GM23338 (cell line): Measurements from ENCODE around the gene SNN. TPM values are rescaled to one million over a fixed set of nuclear protein-coding genes. Genes with fewer than 3 reads are reported as not detected.
A peak's percentile ranks its signal among the peaks of the same experiment; 100 is the strongest.

ENCODE experiments used
- ATAC-seq: fragments of 200-7000 bp; cut with Tn5 transposase; 3 replicates; pipeline ENCODE4 v1.9.1; 2020
- DNase-seq: peaks from one replicate; pipeline ENCODE4 v3.0.0-alpha.2; 2015; ENCODE audit warnings: low spot score
- H2AFZ ChIP-seq: fragments of 200-600 bp; sonication (generic); 2 replicates; pipeline ENCODE4 v1.8.0; 2016; ENCODE audit warnings: antibody characterized with exemption, mild to moderate bottlenecking, moderate library complexity
- H3F3A ChIP-seq: fragments of 200-600 bp; sonication (generic); replicated peaks from 2 replicates; pipeline ENCODE4 v1.8.0; 2017; ENCODE audit warnings: antibody characterized with exemption, mixed run types, low read depth
- H3K27ac ChIP-seq: fragments of 200-600 bp; sonication (generic); 2 replicates; pipeline ENCODE4 v1.6.1; 2016; ENCODE audit warnings: low read depth
- H3K27me3 ChIP-seq: fragments of 200-600 bp; sonication (generic); 2 replicates; pipeline ENCODE4 v1.8.0; 2016; ENCODE audit warnings: mild to moderate bottlenecking, mixed run types, moderate library complexity; ENCODE audit not compliant: insufficient read depth
- H3K36me3 ChIP-seq: fragments of 200-600 bp; sonication (generic); 2 replicates; pipeline ENCODE4 v1.8.0; 2016; ENCODE audit warnings: mild to moderate bottlenecking; ENCODE audit not compliant: insufficient read depth
- H3K4me1 ChIP-seq: fragments of 200-600 bp; sonication (generic); 2 replicates; pipeline ENCODE4 v1.8.0; 2016; ENCODE audit warnings: mild to moderate bottlenecking, moderate library complexity; ENCODE audit not compliant: insufficient read depth
- H3K4me2 ChIP-seq: fragments of 200-600 bp; sonication (generic); 2 replicates; pipeline ENCODE4 v1.7.1; 2017; ENCODE audit warnings: mixed run types
- H3K4me3 ChIP-seq: fragments of 200-600 bp; sonication (generic); 2 replicates; pipeline ENCODE4 v1.6.1; 2016; ENCODE audit warnings: mixed run types
- H3K79me2 ChIP-seq: fragments of 200-600 bp; sonication (generic); replicated peaks from 2 replicates; pipeline ENCODE4 v1.8.0; 2017; ENCODE audit warnings: mild to moderate bottlenecking; ENCODE audit not compliant: insufficient read depth
- H3K9me2 ChIP-seq: fragments of 200-600 bp; sonication (generic); 2 replicates; pipeline ENCODE4 v1.8.0; 2017; ENCODE audit not compliant: insufficient read depth
- H4K20me1 ChIP-seq: fragments of 200-600 bp; sonication (generic); replicated peaks from 2 replicates; pipeline ENCODE4 v1.8.0; 2017; ENCODE audit warnings: mild to moderate bottlenecking; ENCODE audit not compliant: insufficient read depth
- H3K27ac Mint-ChIP-seq: 2 replicates; pipeline ENCODE4 v1.8.0; 2020; ENCODE audit warnings: inconsistent platforms, mild to moderate bottlenecking, moderate library complexity, mixed read lengths
- H3K27me3 Mint-ChIP-seq: 3 replicates; pipeline ENCODE4 v1.8.0; 2022; ENCODE audit warnings: low read depth, mild to moderate bottlenecking, moderate library complexity, mixed read lengths, inconsistent platforms; ENCODE audit not compliant: insufficient read depth, poor library complexity
- H3K36me3 Mint-ChIP-seq: 3 replicates; pipeline ENCODE4 v1.8.0; 2021; ENCODE audit warnings: low read depth, mild to moderate bottlenecking, inconsistent platforms, moderate library complexity, mixed read lengths
- H3K4me1 Mint-ChIP-seq: 3 replicates; pipeline ENCODE4 v1.8.0; 2020; ENCODE audit warnings: mild to moderate bottlenecking, inconsistent platforms, mixed read lengths
- H3K4me3 Mint-ChIP-seq: 3 replicates; pipeline ENCODE4 v1.8.0; 2021; ENCODE audit warnings: moderate library complexity, mild to moderate bottlenecking, inconsistent platforms, mixed read lengths
- H3K9me3 Mint-ChIP-seq: 3 replicates; pipeline ENCODE4 v1.8.0; 2020; ENCODE audit warnings: moderate library complexity, mild to moderate bottlenecking, inconsistent platforms, mixed read lengths
- EZH2 ChIP-seq: fragments of 200-600 bp; sonication (generic); IDR thresholded peaks from one replicate; pipeline ENCODE4 v1.8.0; 2017; ENCODE audit warnings: antibody characterized with exemption, mild to moderate bottlenecking, low read depth; ENCODE audit not compliant: unreplicated experiment
- EZH2phosphoT487 ChIP-seq: fragments of 200-600 bp; sonication (generic); IDR thresholded peaks from one replicate; pipeline ENCODE4 v1.8.1; 2018; ENCODE audit warnings: antibody characterized with exemption; ENCODE audit not compliant: unreplicated experiment
- NANOG ChIP-seq: IDR thresholded peaks from 2 replicates; pipeline ENCODE4 v1.6.1; 2016; ENCODE audit warnings: antibody characterized with exemption, borderline replicate concordance
- POLR2AphosphoS5 ChIP-seq: IDR thresholded peaks from 2 replicates; pipeline ENCODE4 v1.6.1; 2016; ENCODE audit warnings: antibody characterized with exemption, low read depth
- REST ChIP-seq: IDR thresholded peaks from one replicate; pipeline ENCODE4 v1.6.1; 2018; ENCODE audit warnings: antibody characterized with exemption; ENCODE audit not compliant: unreplicated experiment
- STAT1 ChIP-seq: IDR thresholded peaks from one replicate; pipeline ENCODE4 v1.6.1; 2016; ENCODE audit warnings: antibody characterized with exemption; ENCODE audit not compliant: unreplicated experiment
- ZNF114 ChIP-seq: fragments of 250-450 bp; sonication (Bioruptor Pico); IDR thresholded peaks from 2 replicates; pipeline ENCODE4 v1.5.0; 2020; ENCODE audit warnings: mild to moderate bottlenecking, moderate library complexity
- ZNF462 ChIP-seq: fragments of 250-450 bp; sonication (Bioruptor Pico); IDR thresholded peaks from 2 replicates; pipeline ENCODE4 v1.5.0; 2020; ENCODE audit warnings: mild to moderate bottlenecking, moderate library complexity
- polyA plus RNA-seq: library from polyadenylated mRNA; unstranded; fragments of >200 nt; fragmentation: Nextera tagmentation; extraction: Ambion mirVana; gene quantifications from 2 replicates; pipeline ENCODE4 v1.2.1, GENCODE V29; 2016
- total RNA-seq: library from RNA; depleted of rRNA; stranded (reverse); fragments of >200 nt; shearing (Covaris generic); gene quantifications from 2 replicates; pipeline ENCODE4 v1.2.3, GENCODE V29; 2014

SNN gene
- total and polyA plus RNA-seq, 2 experiments from 2014 or later: 19.0 to 63.3 TPM

- ATAC-seq (no peak), DNase-seq (no peak)
- Histone ChIP-seq H3K36me3 (peaks cover 6% of the 10 kb centered on the region; the same call in 1 of the 2 replicates), H3K27me3 (no peaks in the 10 kb centered on the region), H3K79me2 (no peaks in the 10 kb centered on the region), H3K9me2 (no peaks in the 10 kb centered on the region), H3K4me2 (no peak overlapping the region), H3F3A (no peaks in the 10 kb centered on the region), H3K4me1 (no peaks in the 10 kb centered on the region), H4K20me1 (no peaks in the 10 kb centered on the region; the same call in none of the 2 replicates), H2AFZ (no peak overlapping the region), H3K4me3 (no peak overlapping the region), H3K27ac (no peak overlapping the region)
- TF ChIP-seq ZNF462 (CRISPR knock-in tag): no peak
- no peak for TF ChIP-seq REST
- no peak for TF ChIP-seq NANOG
- TF ChIP-seq ZNF114 (CRISPR knock-in tag): no peak
- TF ChIP-seq STAT1: no peak
- no peak for TF ChIP-seq EZH2
- TF ChIP-seq POLR2AphosphoS5: no peak
- TF ChIP-seq EZH2phosphoT487: no peak
- Mint-ChIP-seq H3K9me3 (no peaks in the 10 kb centered on the region), H3K4me1 (no peaks in the 10 kb centered on the region), H3K36me3 (peaks cover 5% of the 10 kb centered on the region; the same call in 2 of the 3 replicates), H3K4me3 (no peak overlapping the region), H3K27me3 (peaks cover 3% of the 10 kb centered on the region), H3K27ac (peak overlapping the region; percentile 22; the same call in 1 of the 2 replicates)
These were observed 28.2 kb downstream of the SNN start for GRCh38 chr16:11696266-11697012.
